ENCODE data around the gene RARRES1.

The RARRES1 gene

GRCh38 chr3:158750016-158750415 lies 17.8 kb upstream of the RARRES1 start:
- TF ChIP-seq ZFX (IDR thresholded peaks at IDR 0.05): no peak
- TF ChIP-seq, protein P1, sequence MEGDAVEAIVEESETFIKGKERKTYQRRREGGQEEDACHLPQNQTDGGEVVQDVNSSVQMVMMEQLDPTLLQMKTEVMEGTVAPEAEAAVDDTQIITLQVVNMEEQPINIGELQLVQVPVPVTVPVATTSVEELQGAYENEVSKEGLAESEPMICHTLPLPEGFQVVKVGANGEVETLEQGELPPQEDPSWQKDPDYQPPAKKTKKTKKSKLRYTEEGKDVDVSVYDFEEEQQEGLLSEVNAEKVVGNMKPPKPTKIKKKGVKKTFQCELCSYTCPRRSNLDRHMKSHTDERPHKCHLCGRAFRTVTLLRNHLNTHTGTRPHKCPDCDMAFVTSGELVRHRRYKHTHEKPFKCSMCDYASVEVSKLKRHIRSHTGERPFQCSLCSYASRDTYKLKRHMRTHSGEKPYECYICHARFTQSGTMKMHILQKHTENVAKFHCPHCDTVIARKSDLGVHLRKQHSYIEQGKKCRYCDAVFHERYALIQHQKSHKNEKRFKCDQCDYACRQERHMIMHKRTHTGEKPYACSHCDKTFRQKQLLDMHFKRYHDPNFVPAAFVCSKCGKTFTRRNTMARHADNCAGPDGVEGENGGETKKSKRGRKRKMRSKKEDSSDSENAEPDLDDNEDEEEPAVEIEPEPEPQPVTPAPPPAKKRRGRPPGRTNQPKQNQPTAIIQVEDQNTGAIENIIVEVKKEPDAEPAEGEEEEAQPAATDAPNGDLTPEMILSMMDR (conservative IDR thresholded peaks at IDR 0.05): no peak

DNA sequence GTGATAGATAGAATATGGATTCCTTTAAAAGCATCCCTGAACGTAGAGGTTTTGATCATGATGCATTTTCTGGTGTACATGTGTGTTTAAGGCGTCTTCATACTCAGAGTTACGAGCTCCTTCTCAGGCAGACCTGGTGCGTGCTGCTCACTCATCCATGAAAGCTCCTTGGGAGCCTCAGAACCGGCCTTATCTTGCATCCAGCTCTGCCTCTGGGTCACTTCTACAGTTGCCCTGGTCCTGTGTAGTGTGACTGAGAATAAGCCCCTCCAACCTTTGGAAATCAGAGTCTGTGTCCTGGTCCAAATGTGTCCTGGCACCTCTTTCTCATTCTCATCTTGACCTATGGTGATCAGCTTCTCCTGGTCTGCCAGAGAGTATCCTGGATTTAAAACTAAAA lies 17.3 kb upstream of the RARRES1 start:
- no peak overlapping the region for H3K27ac ChIP-seq
- TF ChIP-seq ZFX (IDR thresholded peaks at IDR 0.05): no peak
- TF ChIP-seq, protein P1 (conservative IDR thresholded peaks at IDR 0.05): no peak

More at GRCh38 chr3:158750016-158750415, 17.8 kb upstream of the RARRES1 start:
- H3K27ac ChIP-seq: no peak overlapping the region

- no peak overlapping the region for H3K27ac ChIP-seq
- no peak for TF ChIP-seq ZFX (IDR thresholded peaks at IDR 0.05)
- TF ChIP-seq, protein P1 (conservative IDR thresholded peaks at IDR 0.05): no peak
Observed at GRCh38 chr3:158748237-158748828, 16.1 kb upstream of the RARRES1 start.

DNA sequence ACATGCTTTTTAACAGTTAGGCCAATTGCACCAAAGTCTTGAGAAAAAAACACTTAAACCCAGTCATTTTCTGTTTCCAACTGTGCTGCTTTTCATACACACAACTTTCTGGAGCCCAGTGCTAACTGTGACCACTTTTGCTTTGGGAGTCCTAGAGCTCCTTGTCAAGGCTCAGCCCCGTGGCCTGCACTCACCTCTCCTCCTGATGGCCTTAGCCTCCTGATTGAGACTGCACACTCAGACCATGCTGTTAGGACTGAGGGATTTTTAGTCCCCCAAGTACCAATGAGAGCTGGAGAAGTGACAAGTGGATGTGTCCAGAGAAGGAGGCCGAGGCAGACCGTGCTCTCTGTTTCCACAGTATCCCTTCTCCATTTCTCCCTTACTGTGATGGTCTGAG lies 15.2 kb upstream of the RARRES1 start:
- H3K27ac ChIP-seq: no peak overlapping the region
- TF ChIP-seq ZFX (IDR thresholded peaks at IDR 0.05): no peak

DNA sequence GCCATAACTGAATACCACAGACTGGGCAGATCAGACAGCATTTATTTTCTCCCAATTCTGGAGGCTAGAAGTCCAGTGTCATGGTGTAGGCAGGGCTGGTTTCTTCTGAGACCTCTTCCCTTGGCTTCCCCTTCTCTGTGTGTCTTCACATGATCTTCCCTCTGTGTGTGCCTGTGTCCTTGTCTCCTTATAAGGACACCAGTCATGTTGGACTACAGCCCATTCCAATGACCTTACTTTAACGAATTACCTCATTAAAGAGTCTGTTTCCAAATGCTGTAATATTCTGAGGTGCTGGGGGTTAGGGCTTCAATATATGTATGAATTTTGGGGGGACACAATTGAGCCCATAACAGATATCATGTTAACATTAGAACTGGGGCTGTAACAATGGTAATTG lies 13.3 kb upstream of the RARRES1 start:
- TF ChIP-seq, protein P1 (conservative IDR thresholded peaks at IDR 0.05): no peak
- TF ChIP-seq ZFX (IDR thresholded peaks at IDR 0.05): no peak
- no peak overlapping the region for H3K27ac ChIP-seq

DNA sequence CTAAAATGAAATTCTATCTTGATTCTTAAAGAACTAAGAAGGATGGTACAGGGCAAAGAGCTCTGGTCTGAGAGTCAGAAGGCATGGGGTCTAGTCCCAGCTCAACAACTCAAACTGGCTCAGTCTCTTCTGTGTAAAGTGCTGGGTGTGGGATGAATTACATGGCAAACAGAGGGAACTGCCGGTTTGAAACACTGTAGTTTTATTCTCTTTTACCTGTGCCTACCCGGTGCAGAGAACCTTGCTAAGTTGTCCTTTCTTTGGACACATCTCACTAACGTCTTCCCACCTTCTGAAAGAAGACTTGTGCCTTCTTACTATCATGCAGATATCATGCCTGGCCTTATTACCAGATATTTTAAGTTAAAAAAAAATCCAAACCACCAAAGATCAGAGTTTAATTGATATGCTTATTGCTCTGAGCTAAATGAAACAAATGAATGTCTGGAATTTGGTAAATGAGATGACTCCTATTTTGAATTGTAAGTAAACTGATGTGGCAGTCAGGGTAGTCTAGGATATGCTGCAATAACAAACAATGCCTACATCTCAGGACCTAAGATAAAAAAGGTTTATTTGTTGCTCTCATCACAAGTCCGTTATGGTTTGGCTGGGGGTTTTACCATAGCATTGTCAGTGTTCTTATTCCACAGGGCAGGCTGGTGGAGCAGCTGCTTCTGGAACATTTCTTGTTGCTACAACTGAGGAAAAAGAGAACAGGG lies 12.5 kb upstream of the RARRES1 start:
- TF ChIP-seq, protein P1 (conservative IDR thresholded peaks at IDR 0.05): no peak
- TF ChIP-seq ZFX (IDR thresholded peaks at IDR 0.05): no peak
- no peak overlapping the region for H3K27ac ChIP-seq

- TF ChIP-seq ZFX (IDR thresholded peaks at IDR 0.05): no peak
- TF ChIP-seq, protein P1 (conservative IDR thresholded peaks at IDR 0.05): no peak
- 0 out of 2 replicates have a peak overlapping the region, but pooled peaks have one; percentile 19 for H3K27ac ChIP-seq
Observed at GRCh38 chr3:158743664-158744566, 11.7 kb upstream of the RARRES1 start.
